Measurements from ENCODE around the gene FCGR3A.
"Not testable (repeated sequence)": the region's sequence is repeated elsewhere in the genome, so short reads cannot be mapped to it uniquely, and the experiment has no call there.

The FCGR3A gene

GRCh38 chr1:161556143-161556542 lies 6.5 kb upstream of the FCGR3A start:
- not testable (repeated sequence) for DNase-seq

- DNase-seq: peak; percentile 81
Observed at GRCh38 chr1:161554815-161555417, 5.3 kb upstream of the FCGR3A start.

GRCh38 chr1:161554340-161554739 lies 4.7 kb upstream of the FCGR3A start:
- not testable (repeated sequence) for DNase-seq

- not testable (repeated sequence) for DNase-seq
Observed at GRCh38 chr1:161553631-161554030, 4.0 kb upstream of the FCGR3A start.

GRCh38 chr1:161550942-161551341 lies 1.3 kb upstream of the FCGR3A start:
- not testable (repeated sequence) for DNase-seq

GRCh38 chr1:161548749-161549406 lies 740 bp downstream of the FCGR3A start:
- DNase-seq: not testable (repeated sequence)

GRCh38 chr1:161547995-161548741 lies 1.4 kb downstream of the FCGR3A start:
- DNase-seq: not testable (repeated sequence)

GRCh38 chr1:161545005-161545731 lies 4.5 kb downstream of the FCGR3A start:
- DNase-seq: peak; percentile 62

GRCh38 chr1:161543125-161543524 lies 6.5 kb downstream of the FCGR3A start:
- not testable (repeated sequence) for DNase-seq

GRCh38 chr1:161542091-161542559 lies 7.5 kb downstream of the FCGR3A start:
- DNase-seq: peak; percentile 89

GRCh38 chr1:161540570-161540960 lies 9.1 kb downstream of the FCGR3A start:
- not testable (repeated sequence) for DNase-seq

GRCh38 chr1:161539731-161540569 lies 9.7 kb downstream of the FCGR3A start:
- DNase-seq: peak; percentile 96

- not testable (repeated sequence) for DNase-seq
Observed at GRCh38 chr1:161538925-161539479, 10.6 kb downstream of the FCGR3A start.

- DNase-seq: not testable (repeated sequence)
Observed at GRCh38 chr1:161537068-161537669, 12.4 kb downstream of the FCGR3A start.

- not testable (repeated sequence) for DNase-seq
Observed at GRCh38 chr1:161532644-161533567, 16.7 kb downstream of the FCGR3A start.

- DNase-seq: no peak
Observed at GRCh38 chr1:161531986-161532643, 17.5 kb downstream of the FCGR3A start.

GRCh38 chr1:161530671-161531641 lies 18.7 kb downstream of the FCGR3A start:
- peak; percentile 95 for DNase-seq

- DNase-seq: peak; percentile 86
Observed at GRCh38 chr1:161530158-161530557, 19.5 kb downstream of the FCGR3A start.
